Choroid plexus epithelial cell (primary cell): Measurements from ENCODE around the gene CHTF18.
"Not testable (repeated sequence)": the region's sequence is repeated elsewhere in the genome, so short reads cannot be mapped to it uniquely, and the experiment has no call there.

Experiments used
- DNase-seq: peaks from one replicate; pipeline ENCODE4 v3.0.0-alpha.2; 2010; ENCODE audit warnings: low read depth
- H3K4me3 ChIP-seq: 2 replicates; pipeline ENCODE4 v1.5.1; 2011; ENCODE audit warnings: low read depth, mild to moderate bottlenecking, control low read depth, low read length, moderate library complexity
- CTCF ChIP-seq: conservative IDR thresholded peaks from 2 replicates; pipeline ENCODE4 v1.5.1; 2011; ENCODE audit warnings: low read depth, mild to moderate bottlenecking, control low read depth, inconsistent platforms, low read length, moderate library complexity

CHTF18 gene

GRCh38 chr16:831571-832413, 43.4 kb downstream of the CHTF18 start:
- no peak for DNase-seq
- TF ChIP-seq CTCF = no peak
- H3K4me3 ChIP-seq = no peak overlapping the region

- H3K4me3 ChIP-seq = no peak overlapping the region
- TF ChIP-seq CTCF = no peak
- no peak for DNase-seq
These were observed 44.4 kb downstream of the CHTF18 start for GRCh38 chr16:832652-833336.

- H3K4me3 ChIP-seq = no peak overlapping the region
- DNase-seq = no peak
- TF ChIP-seq CTCF = no peak
These were observed 45.0 kb downstream of the CHTF18 start for GRCh38 chr16:833411-833810.

- TF ChIP-seq CTCF = no peak
- DNase-seq = no peak
- H3K4me3 ChIP-seq = no peak overlapping the region
These were observed 47.0 kb downstream of the CHTF18 start for GRCh38 chr16:835373-835772.

GRCh38 chr16:836221-836620, 47.8 kb downstream of the CHTF18 start:
- TF ChIP-seq CTCF = no peak
- DNase-seq = no peak
- no peak overlapping the region for H3K4me3 ChIP-seq

- not testable (repeated sequence) for H3K4me3 ChIP-seq, DNase-seq
These were observed 48.4 kb downstream of the CHTF18 start for GRCh38 chr16:836822-837221.

- DNase-seq = no peak
- TF ChIP-seq CTCF = no peak
- no peak overlapping the region for H3K4me3 ChIP-seq
These were observed 50.3 kb downstream of the CHTF18 start for GRCh38 chr16:838741-839140.
